PC-9 (cell line): ENCODE results near the gene DPP10. TPM values are rescaled to one million over a fixed set of nuclear protein-coding genes. Genes with fewer than 3 reads are reported as not detected.

Source experiments
- BruUV-seq: library from RNA; stranded (reverse); fragments of 400-500 nt; replicated peaks from 2 replicates; lab custom pipeline; 2021; lab: Mats Ljungman, UMichigan
- CTCF ChIA-PET: fragments of 300-600 bp; sonication (Branson Sonifier 250); formaldehyde crosslinking; loops from one replicate; lab custom pipeline; 2022; ENCODE audit warnings: antibody characterized with exemption; lab: Charles Lee
- POLR2A ChIA-PET: fragments of 300-600 bp; sonication (Branson Sonifier 250); formaldehyde crosslinking; loops from one replicate; lab custom pipeline; 2022; ENCODE audit warnings: antibody characterized with exemption; ENCODE audit not compliant: unreplicated experiment; lab: Charles Lee
- DNase-seq, 2 experiments: peaks; one replicate each; pipeline versions ENCODE4 v3.0.0 to v3.0.0-alpha.2; 2015 to 2022; ENCODE audit warnings: mixed read lengths in 1 of 2
- H2AFZ ChIP-seq: fragments of 200-600 bp; sonication (generic); 2 replicates; pipeline ENCODE4 v1.8.1; 2017; ENCODE audit warnings: antibody characterized with exemption
- H3F3A ChIP-seq: fragments of 200-600 bp; sonication (generic); 2 replicates; pipeline ENCODE4 v1.8.1; 2017; ENCODE audit warnings: antibody characterized with exemption, mild to moderate bottlenecking, low read depth; ENCODE audit not compliant: insufficient read depth
- H3K27ac ChIP-seq: fragments of 200-600 bp; sonication (generic); 2 replicates; pipeline ENCODE4 v1.6.1; 2016; ENCODE audit warnings: mixed run types
- H3K27me3 ChIP-seq: fragments of 200-600 bp; sonication (generic); 2 replicates; pipeline ENCODE4 v1.6.1; 2016; ENCODE audit warnings: low read depth, mixed run types; ENCODE audit not compliant: insufficient read depth
- H3K36me3 ChIP-seq: fragments of 200-600 bp; sonication (generic); 2 replicates; pipeline ENCODE4 v1.6.1; 2016; ENCODE audit warnings: low read depth, mixed run types
- H3K4me1 ChIP-seq: fragments of 200-600 bp; sonication (generic); replicated peaks from 2 replicates; pipeline ENCODE4 v1.6.1; 2016; ENCODE audit warnings: mixed run types; ENCODE audit not compliant: insufficient read depth
- H3K4me2 ChIP-seq: fragments of 200-600 bp; sonication (generic); 2 replicates; pipeline ENCODE4 v1.6.1; 2017; ENCODE audit warnings: mixed run types
- H3K4me3 ChIP-seq: fragments of 200-600 bp; sonication (generic); 2 replicates; pipeline ENCODE4 v1.6.1; 2016; ENCODE audit warnings: mixed run types
- H3K79me2 ChIP-seq: fragments of 200-600 bp; sonication (generic); 2 replicates; pipeline ENCODE4 v1.6.1; 2017; ENCODE audit warnings: low read depth, mixed run types
- H3K9me2 ChIP-seq: fragments of 200-600 bp; sonication (generic); 2 replicates; pipeline ENCODE4 v1.8.1; 2017; ENCODE audit warnings: mild to moderate bottlenecking; ENCODE audit not compliant: insufficient read depth
- H3K9me3 ChIP-seq: fragments of 200-600 bp; sonication (generic); 2 replicates; pipeline ENCODE4 v1.8.1; 2016; ENCODE audit warnings: low read depth; ENCODE audit not compliant: insufficient read depth
- H4K20me1 ChIP-seq: fragments of 200-600 bp; sonication (generic); 2 replicates; pipeline ENCODE4 v1.8.1; 2017; ENCODE audit not compliant: insufficient read depth
- EZH2 ChIP-seq: fragments of 200-600 bp; sonication (generic); IDR thresholded peaks from 2 replicates; pipeline ENCODE4 v1.8.0; 2017; ENCODE audit warnings: antibody characterized with exemption, low read depth
- intact Hi-C: fragments of 100-400 bp; cut with micrococcal nuclease; formaldehyde crosslinking; loops from one replicate; pipeline ENCODE4 v1.10.0; 2022; ENCODE audit not compliant: unreplicated experiment
- total RNA-seq: library from RNA; stranded (reverse); gene quantifications from 2 replicates; pipeline ENCODE4 v1.2.3, GENCODE V29; 2021
- TF ChIP-seq, protein P1 (sequence below): fragments of 200-600 bp; sonication (generic); conservative IDR thresholded peaks from 2 replicates; pipeline ENCODE4 v1.6.1; 2017; ENCODE audit warnings: mixed run types, antibody characterized with exemption, mild to moderate bottlenecking, moderate library complexity

The DPP10 gene
- total RNA-seq, 1 experiment from 2014 or later, result not detected

GRCh38 chr2:114579542-114579941 is 137.1 kb downstream of the DPP10 start:
- DNase-seq, result no peak
- Histone ChIP-seq H3F3A (no peaks in the 10 kb centered on the region), H3K9me3 (no peaks in the 10 kb centered on the region), H3K27me3 (peaks cover 5% of the 10 kb centered on the region; the same call in 1 of the 2 replicates), H3K4me2 (no peak overlapping the region), H3K79me2 (no peaks in the 10 kb centered on the region), H4K20me1 (no peaks in the 10 kb centered on the region), H3K9me2 (no peaks in the 10 kb centered on the region; the same call in 1 of the 2 replicates), H3K4me1 (no peaks in the 10 kb centered on the region), H3K27ac (no peak overlapping the region), H3K36me3 (no peaks in the 10 kb centered on the region), H3K4me3 (no peak overlapping the region), H2AFZ (no peak overlapping the region)
- TF ChIP-seq, protein P1, sequence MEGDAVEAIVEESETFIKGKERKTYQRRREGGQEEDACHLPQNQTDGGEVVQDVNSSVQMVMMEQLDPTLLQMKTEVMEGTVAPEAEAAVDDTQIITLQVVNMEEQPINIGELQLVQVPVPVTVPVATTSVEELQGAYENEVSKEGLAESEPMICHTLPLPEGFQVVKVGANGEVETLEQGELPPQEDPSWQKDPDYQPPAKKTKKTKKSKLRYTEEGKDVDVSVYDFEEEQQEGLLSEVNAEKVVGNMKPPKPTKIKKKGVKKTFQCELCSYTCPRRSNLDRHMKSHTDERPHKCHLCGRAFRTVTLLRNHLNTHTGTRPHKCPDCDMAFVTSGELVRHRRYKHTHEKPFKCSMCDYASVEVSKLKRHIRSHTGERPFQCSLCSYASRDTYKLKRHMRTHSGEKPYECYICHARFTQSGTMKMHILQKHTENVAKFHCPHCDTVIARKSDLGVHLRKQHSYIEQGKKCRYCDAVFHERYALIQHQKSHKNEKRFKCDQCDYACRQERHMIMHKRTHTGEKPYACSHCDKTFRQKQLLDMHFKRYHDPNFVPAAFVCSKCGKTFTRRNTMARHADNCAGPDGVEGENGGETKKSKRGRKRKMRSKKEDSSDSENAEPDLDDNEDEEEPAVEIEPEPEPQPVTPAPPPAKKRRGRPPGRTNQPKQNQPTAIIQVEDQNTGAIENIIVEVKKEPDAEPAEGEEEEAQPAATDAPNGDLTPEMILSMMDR, result no peak
- TF ChIP-seq EZH2, result no peak
- ChIA-PET CTCF (no interaction called here), POLR2A (no interaction called here)
- BruUV-seq, result no TSS peak
- intact Hi-C loops, result no loop called here

GRCh38 chr2:114580691-114581090 is 138.2 kb downstream of the DPP10 start:
- intact Hi-C loops, result no loop called here
- H3K4me1 ChIP-seq, result no peaks in the 10 kb centered on the region
- H3K79me2 ChIP-seq, result no peaks in the 10 kb centered on the region
- H3K4me3 ChIP-seq, result no peak overlapping the region
- no peaks in the 10 kb centered on the region for H3K36me3 ChIP-seq
- ChIA-PET CTCF (no interaction called here), POLR2A (no interaction called here)
- no peaks in the 10 kb centered on the region for H3F3A ChIP-seq
- no TSS peak for BruUV-seq
- no peaks in the 10 kb centered on the region; the same call in 1 of the 2 replicates for H3K27me3 ChIP-seq
- H3K9me3 ChIP-seq, result no peaks in the 10 kb centered on the region
- no peak overlapping the region for H2AFZ ChIP-seq
- TF ChIP-seq, protein P1, result no peak
- TF ChIP-seq EZH2, result no peak
- no peaks in the 10 kb centered on the region for H4K20me1 ChIP-seq
- H3K9me2 ChIP-seq, result no peaks in the 10 kb centered on the region; the same call in 1 of the 2 replicates
- no peak overlapping the region for H3K27ac ChIP-seq
- no peak overlapping the region for H3K4me2 ChIP-seq
- no peak for DNase-seq

DNA sequence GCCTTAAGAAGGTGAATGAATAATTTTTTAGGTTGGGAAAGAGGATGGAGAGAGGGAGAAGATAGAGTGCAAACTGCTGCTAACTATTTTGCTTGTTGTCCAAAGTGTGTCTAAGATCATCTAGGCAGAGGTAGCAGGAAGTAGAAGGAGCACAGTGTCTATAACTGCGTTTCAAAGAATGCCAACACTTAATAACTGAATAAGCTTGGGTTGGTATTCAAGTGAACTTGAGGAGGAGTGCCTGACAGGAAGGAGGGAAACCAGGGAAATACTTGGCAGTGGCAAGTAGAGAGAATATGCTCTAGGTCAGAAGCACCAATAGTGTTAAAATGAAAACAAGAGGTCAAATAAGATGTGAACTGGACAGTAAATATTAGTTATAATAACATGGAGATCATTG is 155.9 kb downstream of the DPP10 start:
- Histone ChIP-seq H3K4me3 (no peak overlapping the region), H3K79me2 (no peaks in the 10 kb centered on the region), H3K27me3 (no peaks in the 10 kb centered on the region), H3K4me1 (no peaks in the 10 kb centered on the region), H3K27ac (no peak overlapping the region), H3K9me2 (no peaks in the 10 kb centered on the region), H3K4me2 (no peak overlapping the region), H3F3A (no peaks in the 10 kb centered on the region), H2AFZ (no peak overlapping the region), H4K20me1 (no peaks in the 10 kb centered on the region), H3K36me3 (no peaks in the 10 kb centered on the region), H3K9me3 (no peaks in the 10 kb centered on the region)
- intact Hi-C loops, result no loop called here
- no TSS peak for BruUV-seq
- no peak for TF ChIP-seq EZH2
- TF ChIP-seq, protein P1, result no peak
- ChIA-PET POLR2A (no interaction called here), CTCF (no interaction called here)
- DNase-seq, result no peak
